ENCODE measurements around the gene PTGER2.

PTGER2 gene

GRCh38 chr14:52346778-52347177 is 32.7 kb downstream of the PTGER2 start:
- Histone ChIP-seq H3K9me3 (ENCODE audit: control insufficient read depth in 1 of 2, low read length in 2 of 2) (no peaks in the 10 kb centered on the region), H3K4me1 (ENCODE audit: control insufficient read depth in 1 of 2, insufficient read depth in 2 of 2, low read length in 2 of 2) (peaks cover 1 to 3% of the 10 kb centered on the region in 2 donors), H3K27me3 (ENCODE audit: low read depth, low read length) (no peaks in the 10 kb centered on the region), H3K27ac (ENCODE audit: low read length) (no peak overlapping the region), H3K36me3 (ENCODE audit: control insufficient read depth in 1 of 2, insufficient read depth in 2 of 2, low read length in 2 of 2) (no peaks in the 10 kb centered on the region), H3K4me3 (ENCODE audit: low read depth in 1 of 2, low read length in 2 of 2) (no peak overlapping the region)

- H3K36me3 ChIP-seq (ENCODE audit: control insufficient read depth in 1 of 2, insufficient read depth in 2 of 2, low read length in 2 of 2), result no peaks in the 10 kb centered on the region
- H3K9me3 ChIP-seq (ENCODE audit: control insufficient read depth in 1 of 2, low read length in 2 of 2), result no peaks in the 10 kb centered on the region
- H3K27me3 ChIP-seq (ENCODE audit: low read depth, low read length), result no peaks in the 10 kb centered on the region
- no peak overlapping the region for H3K27ac ChIP-seq (ENCODE audit: low read length)
- H3K4me1 ChIP-seq (ENCODE audit: control insufficient read depth in 1 of 2, insufficient read depth in 2 of 2, low read length in 2 of 2), result peaks cover 3 to 8% of the 10 kb centered on the region in 2 donors
- H3K4me3 ChIP-seq (ENCODE audit: low read depth in 1 of 2, low read length in 2 of 2), result no peak overlapping the region
Observed at GRCh38 chr14:52348279-52348678, 34.2 kb downstream of the PTGER2 start.

GRCh38 chr14:52348776-52349175 is 34.7 kb downstream of the PTGER2 start:
- H3K4me3 ChIP-seq (ENCODE audit: low read depth in 1 of 2, low read length in 2 of 2), result no peak overlapping the region
- H3K27me3 ChIP-seq (ENCODE audit: low read depth, low read length), result no peaks in the 10 kb centered on the region
- H3K4me1 ChIP-seq (ENCODE audit: control insufficient read depth in 1 of 2, insufficient read depth in 2 of 2, low read length in 2 of 2), result peaks cover 3 to 8% of the 10 kb centered on the region in 2 donors
- no peaks in the 10 kb centered on the region for H3K36me3 ChIP-seq (ENCODE audit: control insufficient read depth in 1 of 2, insufficient read depth in 2 of 2, low read length in 2 of 2)
- H3K9me3 ChIP-seq (ENCODE audit: control insufficient read depth in 1 of 2, low read length in 2 of 2), result no peaks in the 10 kb centered on the region
- no peak overlapping the region for H3K27ac ChIP-seq (ENCODE audit: low read length)

- Histone ChIP-seq H3K4me1 (ENCODE audit: control insufficient read depth in 1 of 2, insufficient read depth in 2 of 2, low read length in 2 of 2) (peaks cover 3 to 8% of the 10 kb centered on the region in 2 donors), H3K27ac (ENCODE audit: low read length) (no peak overlapping the region), H3K9me3 (ENCODE audit: control insufficient read depth in 1 of 2, low read length in 2 of 2) (no peaks in the 10 kb centered on the region), H3K27me3 (ENCODE audit: low read depth, low read length) (no peaks in the 10 kb centered on the region), H3K4me3 (ENCODE audit: low read depth in 1 of 2, low read length in 2 of 2) (no peak overlapping the region), H3K36me3 (ENCODE audit: control insufficient read depth in 1 of 2, insufficient read depth in 2 of 2, low read length in 2 of 2) (no peaks in the 10 kb centered on the region)
Observed at GRCh38 chr14:52349731-52350130, 35.6 kb downstream of the PTGER2 start.

GRCh38 chr14:52350445-52350844 is 36.3 kb downstream of the PTGER2 start:
- H3K4me3 ChIP-seq (ENCODE audit: low read depth in 1 of 2, low read length in 2 of 2), result no peak overlapping the region
- no peaks in the 10 kb centered on the region for H3K27me3 ChIP-seq (ENCODE audit: low read depth, low read length)
- no peaks in the 10 kb centered on the region for H3K9me3 ChIP-seq (ENCODE audit: control insufficient read depth in 1 of 2, low read length in 2 of 2)
- H3K36me3 ChIP-seq (ENCODE audit: control insufficient read depth in 1 of 2, insufficient read depth in 2 of 2, low read length in 2 of 2), result no peaks in the 10 kb centered on the region
- peak overlapping the region; percentile 56 for H3K27ac ChIP-seq (ENCODE audit: low read length)
- peaks cover 3 to 8% of the 10 kb centered on the region in 2 donors for H3K4me1 ChIP-seq (ENCODE audit: control insufficient read depth in 1 of 2, insufficient read depth in 2 of 2, low read length in 2 of 2)

GRCh38 chr14:52351233-52352060 is 37.3 kb downstream of the PTGER2 start:
- H3K4me1 ChIP-seq (ENCODE audit: control insufficient read depth in 1 of 2, insufficient read depth in 2 of 2, low read length in 2 of 2), result peaks cover 3 to 8% of the 10 kb centered on the region in 2 donors
- H3K4me3 ChIP-seq (ENCODE audit: low read depth in 1 of 2, low read length in 2 of 2), result no peak overlapping the region
- no peaks in the 10 kb centered on the region for H3K36me3 ChIP-seq (ENCODE audit: control insufficient read depth in 1 of 2, insufficient read depth in 2 of 2, low read length in 2 of 2)
- H3K27me3 ChIP-seq (ENCODE audit: low read depth, low read length), result no peaks in the 10 kb centered on the region
- H3K27ac ChIP-seq (ENCODE audit: low read length), result peak overlapping the region; percentile 56
- no peaks in the 10 kb centered on the region for H3K9me3 ChIP-seq (ENCODE audit: control insufficient read depth in 1 of 2, low read length in 2 of 2)

- no peaks in the 10 kb centered on the region for H3K36me3 ChIP-seq (ENCODE audit: control insufficient read depth in 1 of 2, insufficient read depth in 2 of 2, low read length in 2 of 2)
- no peaks in the 10 kb centered on the region for H3K9me3 ChIP-seq (ENCODE audit: control insufficient read depth in 1 of 2, low read length in 2 of 2)
- no peaks in the 10 kb centered on the region for H3K27me3 ChIP-seq (ENCODE audit: low read depth, low read length)
- peaks cover 3 to 8% of the 10 kb centered on the region in 2 donors for H3K4me1 ChIP-seq (ENCODE audit: control insufficient read depth in 1 of 2, insufficient read depth in 2 of 2, low read length in 2 of 2)
- peak overlapping the region; percentile 56 for H3K27ac ChIP-seq (ENCODE audit: low read length)
- H3K4me3 ChIP-seq (ENCODE audit: low read depth in 1 of 2, low read length in 2 of 2), result no peak overlapping the region
Observed at GRCh38 chr14:52352061-52352491, 38.0 kb downstream of the PTGER2 start.

GRCh38 chr14:52352569-52352968 is 38.5 kb downstream of the PTGER2 start:
- Histone ChIP-seq H3K4me1 (ENCODE audit: control insufficient read depth in 1 of 2, insufficient read depth in 2 of 2, low read length in 2 of 2) (peaks cover 3 to 8% of the 10 kb centered on the region in 2 donors), H3K9me3 (ENCODE audit: control insufficient read depth in 1 of 2, low read length in 2 of 2) (no peaks in the 10 kb centered on the region), H3K4me3 (ENCODE audit: low read depth in 1 of 2, low read length in 2 of 2) (no peak overlapping the region), H3K36me3 (ENCODE audit: control insufficient read depth in 1 of 2, insufficient read depth in 2 of 2, low read length in 2 of 2) (no peaks in the 10 kb centered on the region), H3K27ac (ENCODE audit: low read length) (no peak overlapping the region), H3K27me3 (ENCODE audit: low read depth, low read length) (no peaks in the 10 kb centered on the region)

GRCh38 chr14:52354242-52354641 is 40.1 kb downstream of the PTGER2 start:
- Histone ChIP-seq H3K27ac (ENCODE audit: low read length) (no peak overlapping the region), H3K4me3 (ENCODE audit: low read depth in 1 of 2, low read length in 2 of 2) (no peak overlapping the region), H3K4me1 (ENCODE audit: control insufficient read depth in 1 of 2, insufficient read depth in 2 of 2, low read length in 2 of 2) (peaks cover 2 to 8% of the 10 kb centered on the region in 2 donors), H3K27me3 (ENCODE audit: low read depth, low read length) (no peaks in the 10 kb centered on the region), H3K36me3 (ENCODE audit: control insufficient read depth in 1 of 2, insufficient read depth in 2 of 2, low read length in 2 of 2) (no peaks in the 10 kb centered on the region), H3K9me3 (ENCODE audit: control insufficient read depth in 1 of 2, low read length in 2 of 2) (no peaks in the 10 kb centered on the region)

- Histone ChIP-seq H3K27ac (ENCODE audit: low read length) (peak overlapping the region; percentile 10), H3K4me3 (ENCODE audit: low read depth in 1 of 2, low read length in 2 of 2) (no peak overlapping the region), H3K27me3 (ENCODE audit: low read depth, low read length) (no peaks in the 10 kb centered on the region), H3K9me3 (ENCODE audit: control insufficient read depth in 1 of 2, low read length in 2 of 2) (no peaks in the 10 kb centered on the region), H3K36me3 (ENCODE audit: control insufficient read depth in 1 of 2, insufficient read depth in 2 of 2, low read length in 2 of 2) (no peaks in the 10 kb centered on the region), H3K4me1 (ENCODE audit: control insufficient read depth in 1 of 2, insufficient read depth in 2 of 2, low read length in 2 of 2) (peaks cover 0 to 8% of the 10 kb centered on the region in 2 donors)
Observed at GRCh38 chr14:52355016-52355431, 40.9 kb downstream of the PTGER2 start.

- no peaks in the 10 kb centered on the region for H3K36me3 ChIP-seq (ENCODE audit: control insufficient read depth in 1 of 2, insufficient read depth in 2 of 2, low read length in 2 of 2)
- no peak overlapping the region for H3K4me3 ChIP-seq (ENCODE audit: low read depth in 1 of 2, low read length in 2 of 2)
- H3K4me1 ChIP-seq (ENCODE audit: control insufficient read depth in 1 of 2, insufficient read depth in 2 of 2, low read length in 2 of 2), result peaks cover under 1 to 8% of the 10 kb centered on the region in 2 donors
- no peaks in the 10 kb centered on the region for H3K9me3 ChIP-seq (ENCODE audit: control insufficient read depth in 1 of 2, low read length in 2 of 2)
- no peak overlapping the region for H3K27ac ChIP-seq (ENCODE audit: low read length)
- H3K27me3 ChIP-seq (ENCODE audit: low read depth, low read length), result no peaks in the 10 kb centered on the region
Observed at GRCh38 chr14:52355526-52355925, 41.4 kb downstream of the PTGER2 start.

- H3K27ac ChIP-seq (ENCODE audit: low read length), result no peak overlapping the region
- no peaks in the 10 kb centered on the region for H3K36me3 ChIP-seq (ENCODE audit: control insufficient read depth in 1 of 2, insufficient read depth in 2 of 2, low read length in 2 of 2)
- H3K27me3 ChIP-seq (ENCODE audit: low read depth, low read length), result no peaks in the 10 kb centered on the region
- H3K9me3 ChIP-seq (ENCODE audit: control insufficient read depth in 1 of 2, low read length in 2 of 2), result no peaks in the 10 kb centered on the region
- no peak overlapping the region for H3K4me3 ChIP-seq (ENCODE audit: low read depth in 1 of 2, low read length in 2 of 2)
- peaks cover 5 to 13% of the 10 kb centered on the region in 2 donors for H3K4me1 ChIP-seq (ENCODE audit: control insufficient read depth in 1 of 2, insufficient read depth in 2 of 2, low read length in 2 of 2)
Observed at GRCh38 chr14:52356025-52356424, 41.9 kb downstream of the PTGER2 start.
